HFF-Myc (cell line): Measurements from ENCODE around the gene GSN.

Experiments used
- DNase-seq: peaks from one replicate; pipeline ENCODE4 v3.0.0-alpha.2; 2011; ENCODE audit warnings: low read depth; ENCODE audit errors: extremely low read depth
- H3K4me3 ChIP-seq: replicated peaks from 2 replicates; pipeline ENCODE4 v1.5.1; 2011; ENCODE audit warnings: low read depth, mild to moderate bottlenecking, control low read depth, low read length
- CTCF ChIP-seq: IDR thresholded peaks from 2 replicates; pipeline ENCODE4 v1.5.1; 2012; ENCODE audit warnings: mild to moderate bottlenecking, low read depth, low read length, control low read depth; ENCODE audit errors: missing control alignments

GSN gene

GRCh38 chr9:121283856-121284732, 16.1 kb downstream of the GSN start:
- DNase-seq = no peak
- no peak for TF ChIP-seq CTCF
- no peak overlapping the region for H3K4me3 ChIP-seq

GRCh38 chr9:121284733-121285451, 16.9 kb downstream of the GSN start:
- no peak for DNase-seq
- TF ChIP-seq CTCF = no peak
- no peak overlapping the region for H3K4me3 ChIP-seq

- no peak for DNase-seq
- peak overlapping the region; percentile 6 for H3K4me3 ChIP-seq
- no peak for TF ChIP-seq CTCF
Observed at GRCh38 chr9:121285835-121286687, 18.1 kb downstream of the GSN start.

GRCh38 chr9:121286688-121286972, 18.7 kb downstream of the GSN start:
- no peak for TF ChIP-seq CTCF
- H3K4me3 ChIP-seq = peak overlapping the region; percentile 6; the same call in 1 of the 2 replicates
- no peak for DNase-seq

GRCh38 chr9:121286973-121287741, 19.2 kb downstream of the GSN start:
- no peak overlapping the region for H3K4me3 ChIP-seq
- no peak for TF ChIP-seq CTCF
- DNase-seq = peak; percentile 90

GRCh38 chr9:121288673-121289025, 20.7 kb downstream of the GSN start:
- no peak for DNase-seq
- no peak for TF ChIP-seq CTCF
- H3K4me3 ChIP-seq = no peak overlapping the region
